Right lobe of liver (tissue), 6 donors: ENCODE data around the gene OR51B2. TPM values are rescaled to one million over a fixed set of nuclear protein-coding genes. Genes with fewer than 3 reads are reported as not detected.

Experiments
- ATAC-seq, 4 donors: fragments of 200-7000 bp; cut with Tn5 transposase; one replicate each; pipeline ENCODE4 v1.9.1; 2020; ENCODE audit warnings: mild to moderate bottlenecking in 4 of 4, moderate library complexity in 4 of 4
- DNase-seq, 3 donors: peaks; one replicate each; pipeline ENCODE4 v3.0.0-alpha.2; 2020
- H3K27ac ChIP-seq, 3 donors: fragments of 200-600 bp; one replicate each; pipeline ENCODE4 v1.8.0; 2022
- H3K27me3 ChIP-seq, 2 donors: fragments of 200-600 bp; one replicate each; pipeline ENCODE4 v1.8.0; 2022
- H3K36me3 ChIP-seq, 4 donors: fragments of 200-600 bp; sonication (generic) in 1 of 4; one replicate each; pipeline versions ENCODE4 v1.5.1 to v1.8.0; 2017 to 2022; ENCODE audit warnings: control low read depth in 1 of 4
- H3K4me1 ChIP-seq, 4 donors: fragments of 200-600 bp; sonication (generic) in 1 of 4; one replicate each; pipeline versions ENCODE4 v1.5.1 to v1.8.0; 2017 to 2022; ENCODE audit warnings: control low read depth in 1 of 4
- H3K4me3 ChIP-seq, 3 donors: fragments of 200-600 bp; one replicate each; pipeline ENCODE4 v1.8.0; 2022
- H3K9me3 ChIP-seq, 4 donors: fragments of 200-600 bp; sonication (generic) in 1 of 4; one replicate each; pipeline versions ENCODE4 v1.5.1 to v1.8.0; 2017 to 2022; ENCODE audit warnings: control low read depth in 1 of 4
- POLR2A ChIP-seq: fragments of 450-650 bp; IDR thresholded peaks from one replicate; pipeline ENCODE4 v1.6.1; 2017; ENCODE audit warnings: antibody characterized with exemption, mild to moderate bottlenecking
- WGBS: methylation state at CpG from one replicate; pipeline ENCODE4 v1.1.6; 2018; ENCODE audit warnings: low coverage, low lambda C conversion rate; ENCODE audit not compliant: insufficient coverage; ENCODE audit errors: missing lambda C conversion rate; 5-methylcytosine and 5-hydroxymethylcytosine counted together
- intact Hi-C, 2 donors: fragments of 100-400 bp; cut with DNase I; formaldehyde crosslinking; loops; one replicate each; pipeline versions ENCODE4 v1.11.2 to v1.14.1; 2022
- total RNA-seq, 6 experiments: library from RNA; depleted of rRNA in 2 of 6; stranded (reverse); fragments of >200 nt in 2 of 6; fragmentation: NEBNext Ultra II Directional in 3 of 6; extraction: Animal tissue kit (Norgen Biotek cat#: 25700) in 3 of 6; gene quantifications; one replicate each; pipeline versions ENCODE4 v1.1.0 to v1.2.4, GENCODE V29; 2016 to 2023
- TF ChIP-seq, protein P1 (sequence below), 4 donors: fragments of 200-600 bp in 3 of 4; fragments of 450-650 bp in 1 of 4; IDR thresholded peaks; one replicate each; pipeline versions ENCODE4 v1.5.1 to v1.8.0; 2016 to 2022; ENCODE audit warnings: antibody characterized with exemption in 4 of 4, mild to moderate bottlenecking in 2 of 4
- donor health status: DM: no; HTN: yes; CAD: no.
- donor health status: DM: no; HTN: no; CAD: no.
- donor health status: DM: no; HTN: no; CAD: no.
- donor health status: DM: no; HTN: yes; CAD: no.
- donor health status: DM: no; HTN: yes; CAD: no.

OR51B2 gene
- total RNA-seq, 6 experiments from 2014 or later, result not detected

DNA sequence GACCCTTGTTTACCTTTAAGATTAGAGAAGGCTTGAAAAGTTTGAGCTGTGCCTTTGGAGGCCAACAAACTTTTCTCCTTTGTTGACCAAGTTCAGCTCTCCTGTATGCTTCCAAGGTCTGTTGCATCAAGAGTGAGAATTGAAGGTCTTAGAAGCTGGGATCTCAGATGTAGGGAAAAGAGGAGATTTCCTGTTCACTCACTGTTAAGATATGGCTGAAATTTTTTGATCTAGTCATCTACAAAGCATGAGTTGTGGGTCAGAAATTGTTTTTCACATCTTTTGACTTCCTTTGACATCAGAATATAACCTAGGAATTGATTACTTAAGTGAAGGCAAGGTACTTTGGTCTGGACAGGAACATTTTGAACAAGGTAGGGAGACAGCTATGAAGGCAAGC, 34.4 kb downstream of the OR51B2 start:
- no peak for ATAC-seq
- Histone ChIP-seq H3K4me1 (no peaks in the 10 kb centered on the region), H3K36me3 (no peaks in the 10 kb centered on the region), H3K27ac (no peak overlapping the region), H3K9me3 (no peaks in the 10 kb centered on the region), H3K27me3 (no peaks in the 10 kb centered on the region), H3K4me3 (no peak overlapping the region)
- no peak for TF ChIP-seq POLR2A
- TF ChIP-seq, protein P1, sequence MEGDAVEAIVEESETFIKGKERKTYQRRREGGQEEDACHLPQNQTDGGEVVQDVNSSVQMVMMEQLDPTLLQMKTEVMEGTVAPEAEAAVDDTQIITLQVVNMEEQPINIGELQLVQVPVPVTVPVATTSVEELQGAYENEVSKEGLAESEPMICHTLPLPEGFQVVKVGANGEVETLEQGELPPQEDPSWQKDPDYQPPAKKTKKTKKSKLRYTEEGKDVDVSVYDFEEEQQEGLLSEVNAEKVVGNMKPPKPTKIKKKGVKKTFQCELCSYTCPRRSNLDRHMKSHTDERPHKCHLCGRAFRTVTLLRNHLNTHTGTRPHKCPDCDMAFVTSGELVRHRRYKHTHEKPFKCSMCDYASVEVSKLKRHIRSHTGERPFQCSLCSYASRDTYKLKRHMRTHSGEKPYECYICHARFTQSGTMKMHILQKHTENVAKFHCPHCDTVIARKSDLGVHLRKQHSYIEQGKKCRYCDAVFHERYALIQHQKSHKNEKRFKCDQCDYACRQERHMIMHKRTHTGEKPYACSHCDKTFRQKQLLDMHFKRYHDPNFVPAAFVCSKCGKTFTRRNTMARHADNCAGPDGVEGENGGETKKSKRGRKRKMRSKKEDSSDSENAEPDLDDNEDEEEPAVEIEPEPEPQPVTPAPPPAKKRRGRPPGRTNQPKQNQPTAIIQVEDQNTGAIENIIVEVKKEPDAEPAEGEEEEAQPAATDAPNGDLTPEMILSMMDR (IDR thresholded peaks at IDR 0.05), result no peak
- DNase-seq, result no peak
- intact Hi-C loops, result no loop called here

DNA sequence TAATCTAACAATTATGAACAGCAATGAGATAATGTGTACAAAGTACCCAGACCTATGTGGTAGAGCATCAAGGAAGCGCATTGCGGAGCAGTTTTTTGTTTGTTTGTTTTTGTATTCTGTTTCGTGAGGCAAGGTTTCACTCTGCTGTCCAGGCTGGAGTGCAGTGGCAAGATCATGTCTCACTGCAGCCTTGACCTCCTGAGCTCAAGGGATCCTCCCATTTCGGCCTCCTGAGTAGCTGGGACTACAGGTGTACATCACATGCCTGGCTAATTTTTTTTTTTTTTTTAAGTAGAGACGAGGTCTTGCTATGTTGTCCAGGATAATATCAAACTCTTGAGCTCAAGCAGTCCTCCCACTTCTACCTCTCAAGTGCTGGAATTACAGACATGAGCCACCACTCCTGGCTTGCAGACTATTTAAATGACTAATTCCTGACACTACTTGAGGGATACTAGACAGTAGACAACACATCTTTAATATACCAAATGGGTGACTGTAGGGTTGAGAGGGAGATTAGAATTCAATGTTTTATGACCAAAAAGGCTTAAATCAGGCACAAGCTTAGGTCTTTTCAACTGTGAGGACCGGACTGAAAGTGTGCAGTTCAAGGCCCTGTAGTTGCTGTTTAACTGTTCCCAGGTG, 35.1 kb downstream of the OR51B2 start:
- DNase-seq (no peak), ATAC-seq (no peak)
- Histone ChIP-seq H3K27me3 (no peaks in the 10 kb centered on the region), H3K36me3 (no peaks in the 10 kb centered on the region), H3K4me1 (no peaks in the 10 kb centered on the region), H3K9me3 (no peaks in the 10 kb centered on the region), H3K4me3 (no peak overlapping the region), H3K27ac (no peak overlapping the region)
- 58% methylated on average over 6 of the region's 6 CpGs for WGBS
- intact Hi-C loops, result no loop called here
- TF ChIP-seq POLR2A, result no peak
- TF ChIP-seq, protein P1 (IDR thresholded peaks at IDR 0.05), result no peak

DNA sequence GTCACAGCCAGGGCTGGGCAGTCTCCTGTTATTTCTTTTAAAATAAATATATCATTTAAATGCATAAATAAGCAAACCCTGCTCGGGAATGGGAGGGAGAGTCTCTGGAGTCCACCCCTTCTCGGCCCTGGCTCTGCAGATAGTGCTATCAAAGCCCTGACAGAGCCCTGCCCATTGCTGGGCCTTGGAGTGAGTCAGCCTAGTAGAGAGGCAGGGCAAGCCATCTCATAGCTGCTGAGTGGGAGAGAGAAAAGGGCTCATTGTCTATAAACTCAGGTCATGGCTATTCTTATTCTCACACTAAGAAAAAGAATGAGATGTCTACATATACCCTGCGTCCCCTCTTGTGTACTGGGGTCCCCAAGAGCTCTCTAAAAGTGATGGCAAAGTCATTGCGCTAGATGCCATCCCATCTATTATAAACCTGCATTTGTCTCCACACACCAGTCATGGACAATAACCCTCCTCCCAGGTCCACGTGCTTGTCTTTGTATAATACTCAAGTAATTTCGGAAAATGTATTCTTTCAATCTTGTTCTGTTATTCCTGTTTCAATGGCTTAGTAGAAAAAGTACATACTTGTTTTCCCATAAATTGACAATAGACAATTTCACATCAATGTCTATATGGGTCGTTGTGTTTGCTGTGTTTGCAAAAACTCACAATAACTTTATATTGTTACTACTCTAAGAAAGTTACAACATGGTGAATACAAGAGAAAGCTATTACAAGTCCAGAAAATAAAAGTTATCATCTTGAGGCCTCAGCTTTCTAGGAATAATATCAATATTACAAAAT, 35.8 kb downstream of the OR51B2 start:
- DNase-seq, result peak in 1 of 3 donors; percentile 25
- 53% methylated on average over 6 of the region's 7 CpGs for WGBS
- intact Hi-C loops, result no loop called here

DNA sequence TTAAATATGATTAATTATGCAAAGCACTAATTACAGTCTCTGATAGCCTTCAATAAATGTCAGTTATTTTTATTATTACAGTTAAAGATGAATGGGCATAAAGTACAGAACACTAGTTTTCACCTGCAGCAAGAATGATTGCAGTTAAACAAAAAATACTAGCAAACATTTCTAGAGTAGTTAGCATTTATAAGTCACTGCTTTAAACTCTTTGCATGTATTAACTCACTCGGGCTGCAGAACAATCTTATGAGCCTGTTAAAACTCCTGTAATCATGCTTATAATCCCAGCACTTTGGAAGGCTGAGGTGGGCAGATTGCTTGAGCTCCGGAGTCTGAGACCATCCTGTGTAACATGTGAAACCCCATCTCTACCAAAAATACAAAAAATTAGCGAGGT, 37.2 kb downstream of the OR51B2 start:
- Histone ChIP-seq H3K27ac (no peak overlapping the region), H3K36me3 (no peaks in the 10 kb centered on the region), H3K4me3 (no peak overlapping the region), H3K27me3 (no peaks in the 10 kb centered on the region), H3K4me1 (no peaks in the 10 kb centered on the region), H3K9me3 (no peaks in the 10 kb centered on the region)
- 59% methylated on average over 3 of the region's 3 CpGs for WGBS
- DNase-seq (no peak), ATAC-seq (no peak)
- intact Hi-C loops, result no loop called here
- TF ChIP-seq POLR2A, result no peak
- TF ChIP-seq, protein P1 (IDR thresholded peaks at IDR 0.05), result no peak

More for the DNA sequence above, 35.8 kb downstream of the OR51B2 start:
- no peak overlapping the region for H3K27ac ChIP-seq
- H3K4me1 ChIP-seq, result no peaks in the 10 kb centered on the region
- no peak overlapping the region for H3K4me3 ChIP-seq
- H3K27me3 ChIP-seq, result no peaks in the 10 kb centered on the region
- no peak for TF ChIP-seq POLR2A
- TF ChIP-seq, protein P1 (IDR thresholded peaks at IDR 0.05), result no peak
- no peaks in the 10 kb centered on the region for H3K9me3 ChIP-seq
- H3K36me3 ChIP-seq, result no peaks in the 10 kb centered on the region
- ATAC-seq, result no peak
